ENCODE measurements around the gene CIZ1. TPM values are rescaled to one million over a fixed set of nuclear protein-coding genes. Genes with fewer than 3 reads are reported as not detected.

CIZ1 gene
- total and polyA plus RNA-seq, 9 of the 15 experiments (the other 6 are each of a cell fraction or from before 2014, with no cell fraction given): 6.6 to 329 (median 87.8) TPM

GRCh38 chr9:128127568-128127989, 63.8 kb downstream of the CIZ1 start, which contains the start of gene PTGES2 (continued):
- TF ChIP-seq, protein P1, sequence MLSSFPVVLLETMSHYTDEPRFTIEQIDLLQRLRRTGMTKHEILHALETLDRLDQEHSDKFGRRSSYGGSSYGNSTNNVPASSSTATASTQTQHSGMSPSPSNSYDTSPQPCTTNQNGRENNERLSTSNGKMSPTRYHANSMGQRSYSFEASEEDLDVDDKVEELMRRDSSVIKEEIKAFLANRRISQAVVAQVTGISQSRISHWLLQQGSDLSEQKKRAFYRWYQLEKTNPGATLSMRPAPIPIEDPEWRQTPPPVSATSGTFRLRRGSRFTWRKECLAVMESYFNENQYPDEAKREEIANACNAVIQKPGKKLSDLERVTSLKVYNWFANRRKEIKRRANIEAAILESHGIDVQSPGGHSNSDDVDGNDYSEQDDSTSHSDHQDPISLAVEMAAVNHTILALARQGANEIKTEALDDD (IDR thresholded peaks at IDR 0.05): no peak
- 0 out of 2 replicates have a peak, but pooled peaks have one; percentile 3 for TF ChIP-seq ZNF431 (CRISPR knock-in tag; IDR thresholded peaks at IDR 0.05)
- peak; percentile 89 to 90; a peak in 3 of 4 replicates for TF ChIP-seq SIN3A (IDR thresholded peaks at IDR 0.05; ENCODE audit: borderline replicate concordance in 2 of 2, control insufficient read depth in 1 of 2, low read depth in 2 of 2, low read length in 2 of 2)
- TF ChIP-seq TCF15 (CRISPR knock-in tag; IDR thresholded peaks at IDR 0.05): no peak
- TF ChIP-seq ZNF3 (CRISPR knock-in tag; IDR thresholded peaks at IDR 0.05): no peak
- TF ChIP-seq, protein P2, sequence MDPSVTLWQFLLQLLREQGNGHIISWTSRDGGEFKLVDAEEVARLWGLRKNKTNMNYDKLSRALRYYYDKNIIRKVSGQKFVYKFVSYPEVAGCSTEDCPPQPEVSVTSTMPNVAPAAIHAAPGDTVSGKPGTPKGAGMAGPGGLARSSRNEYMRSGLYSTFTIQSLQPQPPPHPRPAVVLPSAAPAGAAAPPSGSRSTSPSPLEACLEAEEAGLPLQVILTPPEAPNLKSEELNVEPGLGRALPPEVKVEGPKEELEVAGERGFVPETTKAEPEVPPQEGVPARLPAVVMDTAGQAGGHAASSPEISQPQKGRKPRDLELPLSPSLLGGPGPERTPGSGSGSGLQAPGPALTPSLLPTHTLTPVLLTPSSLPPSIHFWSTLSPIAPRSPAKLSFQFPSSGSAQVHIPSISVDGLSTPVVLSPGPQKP (CRISPR knock-in tag; IDR thresholded peaks at IDR 0.05): no peak
- TF ChIP-seq, protein P3, sequence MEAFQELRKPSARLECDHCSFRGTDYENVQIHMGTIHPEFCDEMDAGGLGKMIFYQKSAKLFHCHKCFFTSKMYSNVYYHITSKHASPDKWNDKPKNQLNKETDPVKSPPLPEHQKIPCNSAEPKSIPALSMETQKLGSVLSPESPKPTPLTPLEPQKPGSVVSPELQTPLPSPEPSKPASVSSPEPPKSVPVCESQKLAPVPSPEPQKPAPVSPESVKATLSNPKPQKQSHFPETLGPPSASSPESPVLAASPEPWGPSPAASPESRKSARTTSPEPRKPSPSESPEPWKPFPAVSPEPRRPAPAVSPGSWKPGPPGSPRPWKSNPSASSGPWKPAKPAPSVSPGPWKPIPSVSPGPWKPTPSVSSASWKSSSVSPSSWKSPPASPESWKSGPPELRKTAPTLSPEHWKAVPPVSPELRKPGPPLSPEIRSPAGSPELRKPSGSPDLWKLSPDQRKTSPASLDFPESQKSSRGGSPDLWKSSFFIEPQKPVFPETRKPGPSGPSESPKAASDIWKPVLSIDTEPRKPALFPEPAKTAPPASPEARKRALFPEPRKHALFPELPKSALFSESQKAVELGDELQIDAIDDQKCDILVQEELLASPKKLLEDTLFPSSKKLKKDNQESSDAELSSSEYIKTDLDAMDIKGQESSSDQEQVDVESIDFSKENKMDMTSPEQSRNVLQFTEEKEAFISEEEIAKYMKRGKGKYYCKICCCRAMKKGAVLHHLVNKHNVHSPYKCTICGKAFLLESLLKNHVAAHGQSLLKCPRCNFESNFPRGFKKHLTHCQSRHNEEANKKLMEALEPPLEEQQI (IDR thresholded peaks at IDR 0.05): no peak
- TF ChIP-seq, protein P4, sequence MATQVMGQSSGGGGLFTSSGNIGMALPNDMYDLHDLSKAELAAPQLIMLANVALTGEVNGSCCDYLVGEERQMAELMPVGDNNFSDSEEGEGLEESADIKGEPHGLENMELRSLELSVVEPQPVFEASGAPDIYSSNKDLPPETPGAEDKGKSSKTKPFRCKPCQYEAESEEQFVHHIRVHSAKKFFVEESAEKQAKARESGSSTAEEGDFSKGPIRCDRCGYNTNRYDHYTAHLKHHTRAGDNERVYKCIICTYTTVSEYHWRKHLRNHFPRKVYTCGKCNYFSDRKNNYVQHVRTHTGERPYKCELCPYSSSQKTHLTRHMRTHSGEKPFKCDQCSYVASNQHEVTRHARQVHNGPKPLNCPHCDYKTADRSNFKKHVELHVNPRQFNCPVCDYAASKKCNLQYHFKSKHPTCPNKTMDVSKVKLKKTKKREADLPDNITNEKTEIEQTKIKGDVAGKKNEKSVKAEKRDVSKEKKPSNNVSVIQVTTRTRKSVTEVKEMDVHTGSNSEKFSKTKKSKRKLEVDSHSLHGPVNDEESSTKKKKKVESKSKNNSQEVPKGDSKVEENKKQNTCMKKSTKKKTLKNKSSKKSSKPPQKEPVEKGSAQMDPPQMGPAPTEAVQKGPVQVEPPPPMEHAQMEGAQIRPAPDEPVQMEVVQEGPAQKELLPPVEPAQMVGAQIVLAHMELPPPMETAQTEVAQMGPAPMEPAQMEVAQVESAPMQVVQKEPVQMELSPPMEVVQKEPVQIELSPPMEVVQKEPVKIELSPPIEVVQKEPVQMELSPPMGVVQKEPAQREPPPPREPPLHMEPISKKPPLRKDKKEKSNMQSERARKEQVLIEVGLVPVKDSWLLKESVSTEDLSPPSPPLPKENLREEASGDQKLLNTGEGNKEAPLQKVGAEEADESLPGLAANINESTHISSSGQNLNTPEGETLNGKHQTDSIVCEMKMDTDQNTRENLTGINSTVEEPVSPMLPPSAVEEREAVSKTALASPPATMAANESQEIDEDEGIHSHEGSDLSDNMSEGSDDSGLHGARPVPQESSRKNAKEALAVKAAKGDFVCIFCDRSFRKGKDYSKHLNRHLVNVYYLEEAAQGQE (IDR thresholded peaks at IDR 0.05; ENCODE audit: borderline replicate concordance): no peak
- TF ChIP-seq, protein P4 (CRISPR knock-in tag; IDR thresholded peaks at IDR 0.05; ENCODE audit: low read depth): no peak
- no peak for TF ChIP-seq HDAC2 (IDR thresholded peaks at IDR 0.05)
- TF ChIP-seq RBM17 (IDR thresholded peaks at IDR 0.05; ENCODE audit: borderline replicate concordance, low read depth, low read length): no peak
- no peak for TF ChIP-seq ZNF830 (CRISPR knock-in tag; IDR thresholded peaks at IDR 0.05)
- TF ChIP-seq SAFB2 (IDR thresholded peaks at IDR 0.05; ENCODE audit: borderline replicate concordance, low read depth, low read length, severe bottlenecking): no peak
- no peak for TF ChIP-seq NCOA6 (IDR thresholded peaks at IDR 0.05)
- TF ChIP-seq HEY1 (CRISPR knock-in tag; IDR thresholded peaks at IDR 0.05; ENCODE audit: borderline replicate concordance): no peak
- TF ChIP-seq PTTG1 (tag; IDR thresholded peaks at IDR 0.05; ENCODE audit: low read depth): no peak

Measured in K562 (cell line).